ENCODE results near the gene LDLRAD3.

The LDLRAD3 gene

DNA sequence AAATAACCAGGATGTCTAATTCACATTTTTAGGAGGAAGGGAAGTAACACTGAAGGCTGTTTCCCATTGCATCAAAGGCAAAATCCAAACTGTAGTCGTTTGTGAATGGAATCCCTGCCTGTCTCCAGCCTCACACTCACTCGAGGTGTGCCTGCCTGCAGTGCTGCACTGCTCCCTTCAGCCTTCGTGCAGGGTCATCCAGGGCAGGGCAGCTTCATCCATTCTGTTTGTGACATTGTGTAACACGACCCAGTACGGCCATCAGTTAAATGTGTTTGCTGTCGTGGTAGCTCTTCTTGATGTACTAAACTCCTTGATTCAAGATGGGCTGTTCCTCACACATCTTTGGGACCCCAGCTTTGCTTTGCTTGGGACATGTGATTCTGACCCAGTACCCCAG lies 34.3 kb downstream of the LDLRAD3 start:
- DNase-seq (ENCODE audit: low read depth), result no peak
- TF ChIP-seq, protein P1, sequence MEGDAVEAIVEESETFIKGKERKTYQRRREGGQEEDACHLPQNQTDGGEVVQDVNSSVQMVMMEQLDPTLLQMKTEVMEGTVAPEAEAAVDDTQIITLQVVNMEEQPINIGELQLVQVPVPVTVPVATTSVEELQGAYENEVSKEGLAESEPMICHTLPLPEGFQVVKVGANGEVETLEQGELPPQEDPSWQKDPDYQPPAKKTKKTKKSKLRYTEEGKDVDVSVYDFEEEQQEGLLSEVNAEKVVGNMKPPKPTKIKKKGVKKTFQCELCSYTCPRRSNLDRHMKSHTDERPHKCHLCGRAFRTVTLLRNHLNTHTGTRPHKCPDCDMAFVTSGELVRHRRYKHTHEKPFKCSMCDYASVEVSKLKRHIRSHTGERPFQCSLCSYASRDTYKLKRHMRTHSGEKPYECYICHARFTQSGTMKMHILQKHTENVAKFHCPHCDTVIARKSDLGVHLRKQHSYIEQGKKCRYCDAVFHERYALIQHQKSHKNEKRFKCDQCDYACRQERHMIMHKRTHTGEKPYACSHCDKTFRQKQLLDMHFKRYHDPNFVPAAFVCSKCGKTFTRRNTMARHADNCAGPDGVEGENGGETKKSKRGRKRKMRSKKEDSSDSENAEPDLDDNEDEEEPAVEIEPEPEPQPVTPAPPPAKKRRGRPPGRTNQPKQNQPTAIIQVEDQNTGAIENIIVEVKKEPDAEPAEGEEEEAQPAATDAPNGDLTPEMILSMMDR (conservative IDR thresholded peaks at IDR 0.05; ENCODE audit: low read length), result no peak
- H3K4me3 ChIP-seq (ENCODE audit: low read length), result no peak overlapping the region

- no peak overlapping the region for H3K4me3 ChIP-seq (ENCODE audit: low read length)
- TF ChIP-seq, protein P1 (conservative IDR thresholded peaks at IDR 0.05; ENCODE audit: low read length), result no peak
- no peak for DNase-seq (ENCODE audit: low read depth)
Measured at GRCh38 chr11:35978891-35979290, 35.0 kb downstream of the LDLRAD3 start.

GRCh38 chr11:35980686-35981390 lies 37.0 kb downstream of the LDLRAD3 start:
- TF ChIP-seq, protein P1 (conservative IDR thresholded peaks at IDR 0.05; ENCODE audit: low read length), result no peak
- H3K4me3 ChIP-seq (ENCODE audit: low read length), result no peak overlapping the region
- no peak for DNase-seq (ENCODE audit: low read depth)

GRCh38 chr11:35981581-35981980 lies 37.7 kb downstream of the LDLRAD3 start:
- TF ChIP-seq, protein P1 (conservative IDR thresholded peaks at IDR 0.05; ENCODE audit: low read length), result no peak
- H3K4me3 ChIP-seq (ENCODE audit: low read length), result no peak overlapping the region
- no peak for DNase-seq (ENCODE audit: low read depth)

GRCh38 chr11:35982061-35982460 lies 38.2 kb downstream of the LDLRAD3 start:
- TF ChIP-seq, protein P1 (conservative IDR thresholded peaks at IDR 0.05; ENCODE audit: low read length), result no peak
- DNase-seq (ENCODE audit: low read depth), result no peak
- no peak overlapping the region for H3K4me3 ChIP-seq (ENCODE audit: low read length)

- no peak overlapping the region for H3K4me3 ChIP-seq (ENCODE audit: low read length)
- no peak for DNase-seq (ENCODE audit: low read depth)
- TF ChIP-seq, protein P1 (conservative IDR thresholded peaks at IDR 0.05; ENCODE audit: low read length), result no peak
Measured at GRCh38 chr11:35983981-35984380, 40.1 kb downstream of the LDLRAD3 start.

- DNase-seq (ENCODE audit: low read depth), result no peak
- no peak overlapping the region for H3K4me3 ChIP-seq (ENCODE audit: low read length)
- TF ChIP-seq, protein P1 (conservative IDR thresholded peaks at IDR 0.05; ENCODE audit: low read length), result no peak
Measured at GRCh38 chr11:35986947-35987346, 43.1 kb downstream of the LDLRAD3 start.
